Measurements from ENCODE around the gene NUP50. TPM values are rescaled to one million over a fixed set of nuclear protein-coding genes. Genes with fewer than 3 reads are reported as not detected.
A peak's percentile ranks its signal among the peaks of the same experiment; 100 is the strongest.

The NUP50 gene
- total RNA-seq, 1 experiment from 2014 or later, result 134 TPM

- H2AK5ac ChIP-seq (ENCODE audit: insufficient read length, low read length), result no peak overlapping the region
- H3K27me3 Mint-ChIP-seq (ENCODE audit: low read depth), result peaks cover 2% of the 10 kb centered on the region
- H2BK20ac ChIP-seq (ENCODE audit: low read depth, low read length, poor library complexity, severe bottlenecking), result no peak overlapping the region
- H3K56ac ChIP-seq (ENCODE audit: insufficient read length, low read depth, low read length), result no peak overlapping the region
- H3K36me3 Mint-ChIP-seq (ENCODE audit: insufficient read depth in 1 of 3, low read depth in 3 of 3), result no peaks in the 10 kb centered on the region; a peak in 2 of 7 replicates
- H3K79me1 ChIP-seq (ENCODE audit: insufficient read depth, low read depth, low read length, poor library complexity, severe bottlenecking), result no peaks in the 10 kb centered on the region
- peak overlapping the region; percentile 54 for H3K14ac ChIP-seq (ENCODE audit: insufficient read depth, low read length)
- no peak overlapping the region for H4K5ac ChIP-seq (ENCODE audit: insufficient read length, low read depth, low read length)
- H3K79me2 ChIP-seq (ENCODE audit: insufficient read depth, low read length), result no peaks in the 10 kb centered on the region; the same call in 1 of the 2 replicates
- no peak overlapping the region for H3K18ac ChIP-seq (ENCODE audit: insufficient read length, low read depth, low read length)
- H3K27ac Mint-ChIP-seq, result no peak overlapping the region
- no peak overlapping the region for H3K4me3 Mint-ChIP-seq
- no peaks in the 10 kb centered on the region for H4K20me1 ChIP-seq (ENCODE audit: control insufficient read depth, insufficient read depth, insufficient read length)
- H3K4me2 ChIP-seq (ENCODE audit: insufficient read depth, insufficient read length, low read length), result no peak overlapping the region
- H3K4ac ChIP-seq (ENCODE audit: low read depth, low read length), result no peak overlapping the region
- H3K9me3 ChIP-seq (ENCODE audit: control insufficient read depth, low read depth, low read length), result no peaks in the 10 kb centered on the region
- WGBS (ENCODE audit: extremely low coverage, insufficient read length, low lambda C conversion rate), result no CpG with 5 or more reads among the region's 8 CpGs
- H4K8ac ChIP-seq (replicated peaks; ENCODE audit: insufficient read length, low read depth, low read length), result no peak overlapping the region
- no peaks in the 10 kb centered on the region for H3K9me3 Mint-ChIP-seq
- H3T11ph ChIP-seq (ENCODE audit: low read length), result no peak overlapping the region
- no peak overlapping the region for H3K27ac ChIP-seq (ENCODE audit: insufficient read length, low read depth, low read length)
- TF ChIP-seq, protein P1, sequence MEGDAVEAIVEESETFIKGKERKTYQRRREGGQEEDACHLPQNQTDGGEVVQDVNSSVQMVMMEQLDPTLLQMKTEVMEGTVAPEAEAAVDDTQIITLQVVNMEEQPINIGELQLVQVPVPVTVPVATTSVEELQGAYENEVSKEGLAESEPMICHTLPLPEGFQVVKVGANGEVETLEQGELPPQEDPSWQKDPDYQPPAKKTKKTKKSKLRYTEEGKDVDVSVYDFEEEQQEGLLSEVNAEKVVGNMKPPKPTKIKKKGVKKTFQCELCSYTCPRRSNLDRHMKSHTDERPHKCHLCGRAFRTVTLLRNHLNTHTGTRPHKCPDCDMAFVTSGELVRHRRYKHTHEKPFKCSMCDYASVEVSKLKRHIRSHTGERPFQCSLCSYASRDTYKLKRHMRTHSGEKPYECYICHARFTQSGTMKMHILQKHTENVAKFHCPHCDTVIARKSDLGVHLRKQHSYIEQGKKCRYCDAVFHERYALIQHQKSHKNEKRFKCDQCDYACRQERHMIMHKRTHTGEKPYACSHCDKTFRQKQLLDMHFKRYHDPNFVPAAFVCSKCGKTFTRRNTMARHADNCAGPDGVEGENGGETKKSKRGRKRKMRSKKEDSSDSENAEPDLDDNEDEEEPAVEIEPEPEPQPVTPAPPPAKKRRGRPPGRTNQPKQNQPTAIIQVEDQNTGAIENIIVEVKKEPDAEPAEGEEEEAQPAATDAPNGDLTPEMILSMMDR (conservative IDR thresholded peaks at IDR 0.05), result no peak
- no peaks in the 10 kb centered on the region for H3K23me2 ChIP-seq (ENCODE audit: insufficient read length, low read depth, low read length, poor library complexity, severe bottlenecking)
- no peak overlapping the region for H2AFZ ChIP-seq (ENCODE audit: low read length)
- no peak overlapping the region for H2BK120ac ChIP-seq (ENCODE audit: low read depth, low read length, poor library complexity, severe bottlenecking)
- H3K4me1 Mint-ChIP-seq, result peaks cover 32 to 49% of the 10 kb centered on the region in 2 experiments
- no peak overlapping the region for H3K23ac ChIP-seq (ENCODE audit: insufficient read length, low read depth, low read length)
- H3K27me3 ChIP-seq (ENCODE audit: insufficient read depth, low read length), result no peaks in the 10 kb centered on the region
- no peak overlapping the region for H3K9ac ChIP-seq (ENCODE audit: extremely low read depth, insufficient read length, low read length)
- H2BK12ac ChIP-seq (ENCODE audit: insufficient read length, low read depth, low read length), result no peak overlapping the region
- H3K4me1 ChIP-seq (ENCODE audit: insufficient read depth, low read length), result no peaks in the 10 kb centered on the region
- no peak overlapping the region for H4K91ac ChIP-seq (ENCODE audit: insufficient read length, low read depth, low read length)
- peak overlapping the region; percentile 83; the same call in 1 of the 2 replicates for H2BK15ac ChIP-seq (ENCODE audit: low read depth, low read length)
- no peak overlapping the region for H2BK5ac ChIP-seq (ENCODE audit: insufficient read length, low read length)
- peak; percentile 23 for DNase-seq
Measured at GRCh38 chr22:45228401-45228754, 64.7 kb downstream of the NUP50 start.
